SU-DHL-6 (cell line): ENCODE results near the gene NTRK3.

Source experiments
- CTCF ChIP-seq: fragments of 200-600 bp; sonication (generic); IDR thresholded peaks from one replicate; pipeline ENCODE4 v1.5.1; 2017; ENCODE audit warnings: antibody characterized with exemption, mild to moderate bottlenecking, low read length, moderate library complexity; ENCODE audit not compliant: insufficient read depth, poor library complexity, severe bottlenecking
- EZH2phosphoT487 ChIP-seq: fragments of 200-600 bp; sonication (generic), shearing (Covaris generic); conservative IDR thresholded peaks from 2 replicates; pipeline ENCODE4 v1.6.1; 2018; ENCODE audit warnings: mild to moderate bottlenecking, antibody characterized with exemption, low read length, moderate library complexity, mixed read lengths

GRCh38 chr15:88011533-88011932 is 245.0 kb downstream of the NTRK3 start:
- TF ChIP-seq CTCF (no peak), EZH2phosphoT487 (no peak)
